Measurements from ENCODE around the gene CDC14B.
"Not testable (repeated sequence)": the region's sequence is repeated elsewhere in the genome, so short reads cannot be mapped to it uniquely, and the experiment has no call there.

The CDC14B gene

GRCh38 chr9:96619491-96620180 is at the start of gene CDC14B:
CDC14B (minus strand) TSS chr9:96619843; CDS start chr9:96619378, 465 bp downstream.
- DNase-seq (ENCODE audit: extremely low read depth in 1 of 2, low read depth in 1 of 2): peak; percentile 46 to 51

- no peak for DNase-seq (ENCODE audit: extremely low read depth in 1 of 2, low read depth in 1 of 2)
Measured at GRCh38 chr9:96668868-96669534, 49.4 kb upstream of the CDC14B start.

- no peak for DNase-seq (ENCODE audit: extremely low read depth in 1 of 2, low read depth in 1 of 2)
Measured at GRCh38 chr9:96667363-96667728, 47.7 kb upstream of the CDC14B start.

- DNase-seq (ENCODE audit: extremely low read depth in 1 of 2, low read depth in 1 of 2): not testable (repeated sequence)
Measured at GRCh38 chr9:96666653-96667362, 47.2 kb upstream of the CDC14B start.

GRCh38 chr9:96665789-96666188 is 46.1 kb upstream of the CDC14B start:
- DNase-seq (ENCODE audit: extremely low read depth in 1 of 2, low read depth in 1 of 2): no peak

- DNase-seq (ENCODE audit: extremely low read depth in 1 of 2, low read depth in 1 of 2): no peak
Measured at GRCh38 chr9:96663506-96664120, 44.0 kb upstream of the CDC14B start.

- DNase-seq (ENCODE audit: extremely low read depth in 1 of 2, low read depth in 1 of 2): no peak
Measured at GRCh38 chr9:96661711-96662110, 42.1 kb upstream of the CDC14B start.

- no peak for DNase-seq (ENCODE audit: extremely low read depth in 1 of 2, low read depth in 1 of 2)
Measured at GRCh38 chr9:96660692-96661248, 41.1 kb upstream of the CDC14B start.

GRCh38 chr9:96655198-96655851 is 35.7 kb upstream of the CDC14B start, which contains the start of gene PRXL2C:
PRXL2C (minus strand) TSS chr9:96655317; CDS start chr9:96655281, 36 bp downstream.
- peak; percentile 70 to 81 for DNase-seq (ENCODE audit: extremely low read depth in 1 of 2, low read depth in 1 of 2)

- peak; percentile 59 to 65 for DNase-seq (ENCODE audit: extremely low read depth in 1 of 2, low read depth in 1 of 2)
Measured at GRCh38 chr9:96654450-96655197, 35.0 kb upstream of the CDC14B start.

- no peak for DNase-seq (ENCODE audit: extremely low read depth in 1 of 2, low read depth in 1 of 2)
Measured at GRCh38 chr9:96651626-96652025, 32.0 kb upstream of the CDC14B start.

GRCh38 chr9:96649620-96650324 is 30.1 kb upstream of the CDC14B start:
- DNase-seq (ENCODE audit: extremely low read depth in 1 of 2, low read depth in 1 of 2): no peak

- no peak for DNase-seq (ENCODE audit: extremely low read depth in 1 of 2, low read depth in 1 of 2)
Measured at GRCh38 chr9:96646081-96646991, 26.7 kb upstream of the CDC14B start.

GRCh38 chr9:96644137-96644536 is 24.5 kb upstream of the CDC14B start:
- no peak for DNase-seq (ENCODE audit: extremely low read depth in 1 of 2, low read depth in 1 of 2)

- DNase-seq (ENCODE audit: extremely low read depth in 1 of 2, low read depth in 1 of 2): no peak
Measured at GRCh38 chr9:96641514-96641913, 21.9 kb upstream of the CDC14B start.

- DNase-seq (ENCODE audit: extremely low read depth in 1 of 2, low read depth in 1 of 2): no peak
Measured at GRCh38 chr9:96638606-96639364, 19.1 kb upstream of the CDC14B start.

- DNase-seq (ENCODE audit: extremely low read depth in 1 of 2, low read depth in 1 of 2): no peak
Measured at GRCh38 chr9:96636368-96636767, 16.7 kb upstream of the CDC14B start.

Measured in activated CD8-positive, alpha-beta memory T cell treated with anti-CD3 and anti-CD28 coated beads for 1 hour (primary cell).